Muscle layer of colon (tissue), 2 donors: ENCODE results near the gene METTL27.
"Not testable (repeated sequence)": the region's sequence is repeated elsewhere in the genome, so short reads cannot be mapped to it uniquely, and the experiment has no call there.

Experiments used
- H3K27ac ChIP-seq: one replicate; pipeline ENCODE4 v1.7.0; 2013; ENCODE audit warnings: low read depth, mild to moderate bottlenecking, low read length, moderate library complexity
- H3K27me3 ChIP-seq, 2 donors: one replicate each; pipeline ENCODE4 v1.7.0; 2013; ENCODE audit warnings: low read length in 2 of 2, mild to moderate bottlenecking in 2 of 2; ENCODE audit not compliant: insufficient read depth in 2 of 2, control insufficient read depth in 1 of 2
- H3K36me3 ChIP-seq: one replicate; pipeline ENCODE4 v1.7.0; 2013; ENCODE audit warnings: mild to moderate bottlenecking, low read length; ENCODE audit not compliant: insufficient read depth
- H3K4me1 ChIP-seq: one replicate; pipeline ENCODE4 v1.7.0; 2013; ENCODE audit warnings: mild to moderate bottlenecking, low read length; ENCODE audit not compliant: insufficient read depth
- H3K4me3 ChIP-seq, 2 donors: one replicate each; pipeline ENCODE4 v1.7.0; 2013; ENCODE audit warnings: low read length in 2 of 2, low read depth in 1 of 2, mild to moderate bottlenecking in 1 of 2, moderate library complexity in 1 of 2
- H3K9ac ChIP-seq: one replicate; pipeline ENCODE4 v1.7.0; 2013; ENCODE audit warnings: low read length
- H3K9me3 ChIP-seq: one replicate; pipeline ENCODE4 v1.7.0; 2013; ENCODE audit warnings: mild to moderate bottlenecking, low read length
- donor health status: abdominal sarcoma.
- donor health status: Adenocarcinoma of cecum.

The METTL27 gene

DNA sequence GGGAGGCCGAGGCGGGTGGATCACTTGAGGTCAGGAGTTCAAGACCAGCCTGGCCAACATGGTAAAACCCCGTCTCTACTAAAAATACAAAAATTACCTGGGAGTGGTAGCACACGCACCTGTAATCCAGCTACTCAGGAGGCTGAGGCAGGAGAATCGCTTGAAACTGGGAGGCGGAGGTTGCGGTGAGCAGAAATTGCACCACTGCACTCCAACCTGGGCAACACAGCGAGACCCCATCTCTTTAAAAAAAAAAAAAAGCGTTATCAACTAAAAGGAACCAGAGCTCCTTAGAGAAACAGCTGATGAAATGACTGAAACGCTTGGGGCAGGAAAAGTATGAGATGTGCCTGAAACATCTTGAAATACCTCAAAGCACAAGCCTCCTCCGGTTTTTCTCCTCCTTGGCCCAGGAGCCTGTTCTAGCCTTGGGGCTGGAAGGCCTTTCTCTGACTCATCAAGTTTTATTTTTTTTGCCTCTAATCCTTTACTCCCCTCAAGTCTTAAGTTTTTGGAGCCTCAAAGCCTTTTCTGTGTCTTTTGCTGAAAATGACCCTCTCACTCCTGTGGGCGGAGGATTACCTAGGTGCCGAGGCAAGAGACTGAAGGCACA lies 2.6 kb upstream of the METTL27 start:
- no peaks in the 10 kb centered on the region for H3K9me3 ChIP-seq
- peaks cover 25% of the 10 kb centered on the region for H3K4me1 ChIP-seq
- H3K9ac ChIP-seq = no peak overlapping the region
- H3K36me3 ChIP-seq = no peaks in the 10 kb centered on the region
- H3K27ac ChIP-seq = no peak overlapping the region
- H3K27me3 ChIP-seq = no peaks in the 10 kb centered on the region
- H3K4me3 ChIP-seq = no peak overlapping the region

DNA sequence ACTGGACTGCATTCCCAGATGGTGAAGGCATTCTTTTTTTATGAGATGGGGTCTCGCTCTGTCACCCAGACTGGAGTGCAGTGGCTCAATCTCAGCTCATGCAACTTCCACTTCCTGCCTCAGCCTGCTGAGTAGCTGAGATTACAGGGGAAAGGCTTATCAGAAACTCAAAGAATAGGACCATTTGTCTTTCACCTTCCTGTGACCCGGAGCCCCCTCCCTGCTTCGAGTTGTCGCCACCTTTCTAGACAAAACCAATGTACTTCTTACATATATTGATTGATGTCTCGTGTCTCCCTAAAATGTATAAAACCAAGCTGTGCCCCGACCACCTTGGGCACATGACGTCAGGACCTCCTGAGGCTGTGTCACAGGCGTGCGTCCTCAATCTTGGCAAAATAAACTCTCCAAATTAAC lies 1.8 kb upstream of the METTL27 start:
- H3K4me1 ChIP-seq = peaks cover 18% of the 10 kb centered on the region
- H3K9ac ChIP-seq = no peak overlapping the region
- no peaks in the 10 kb centered on the region for H3K9me3 ChIP-seq
- H3K36me3 ChIP-seq = no peaks in the 10 kb centered on the region
- H3K4me3 ChIP-seq = no peak overlapping the region
- H3K27me3 ChIP-seq = no peaks in the 10 kb centered on the region
- H3K27ac ChIP-seq = no peak overlapping the region

GRCh38 chr7:73841689-73842066 lies 638 bp downstream of the METTL27 start:
- Histone ChIP-seq H3K4me1 (peaks cover 15% of the 10 kb centered on the region), H3K4me3 (peak overlapping the region; percentile 71 to 85), H3K9ac (peak overlapping the region; percentile 68), H3K36me3 (no peaks in the 10 kb centered on the region), H3K9me3 (no peaks in the 10 kb centered on the region), H3K27ac (peak overlapping the region; percentile 49), H3K27me3 (no peaks in the 10 kb centered on the region)

- no peak overlapping the region for H3K9ac ChIP-seq
- peaks cover 13% of the 10 kb centered on the region for H3K4me1 ChIP-seq
- no peaks in the 10 kb centered on the region for H3K27me3 ChIP-seq
- H3K27ac ChIP-seq = no peak overlapping the region
- H3K36me3 ChIP-seq = no peaks in the 10 kb centered on the region
- H3K9me3 ChIP-seq = no peaks in the 10 kb centered on the region
- no peak overlapping the region for H3K4me3 ChIP-seq
Measured at GRCh38 chr7:73840715-73841379, 1.5 kb downstream of the METTL27 start.

- no peak overlapping the region for H3K9ac ChIP-seq
- H3K4me1 ChIP-seq = peaks cover 7% of the 10 kb centered on the region
- no peak overlapping the region for H3K4me3 ChIP-seq
- no peaks in the 10 kb centered on the region for H3K27me3 ChIP-seq
- H3K27ac ChIP-seq = no peak overlapping the region
- H3K36me3 ChIP-seq = no peaks in the 10 kb centered on the region
- no peaks in the 10 kb centered on the region for H3K9me3 ChIP-seq
Measured at GRCh38 chr7:73839743-73840714, 2.3 kb downstream of the METTL27 start.

- Histone ChIP-seq H3K4me1 (peaks cover 5% of the 10 kb centered on the region), H3K9me3 (no peaks in the 10 kb centered on the region), H3K36me3 (no peaks in the 10 kb centered on the region), H3K27me3 (no peaks in the 10 kb centered on the region), H3K4me3 (no peak overlapping the region), H3K9ac (no peak overlapping the region), H3K27ac (no peak overlapping the region)
Measured at GRCh38 chr7:73839290-73839689, 3.0 kb downstream of the METTL27 start.

GRCh38 chr7:73838642-73839041 lies 3.7 kb downstream of the METTL27 start:
- Histone ChIP-seq H3K27me3 (no peaks in the 10 kb centered on the region), H3K9me3 (no peaks in the 10 kb centered on the region), H3K4me3 (no peak overlapping the region), H3K9ac (no peak overlapping the region), H3K4me1 (peaks cover 5% of the 10 kb centered on the region), H3K36me3 (no peaks in the 10 kb centered on the region), H3K27ac (no peak overlapping the region)

GRCh38 chr7:73837167-73837566 lies 5.1 kb downstream of the METTL27 start:
- H3K36me3 ChIP-seq, H3K9ac ChIP-seq, H3K27ac ChIP-seq, H3K4me1 ChIP-seq, H3K9me3 ChIP-seq, H3K4me3 ChIP-seq, H3K27me3 ChIP-seq: not testable (repeated sequence)

- Histone ChIP-seq H3K36me3 (no peaks in the 10 kb centered on the region), H3K4me3 (no peak overlapping the region), H3K27ac (no peak overlapping the region)
Measured at GRCh38 chr7:73834626-73835191, 7.6 kb downstream of the METTL27 start.

GRCh38 chr7:73833251-73833919 lies 8.9 kb downstream of the METTL27 start:
- Histone ChIP-seq H3K27ac (no peak overlapping the region), H3K9ac (no peak overlapping the region), H3K4me1 (no peaks in the 10 kb centered on the region), H3K27me3 (peaks cover 6 to 9% of the 10 kb centered on the region in 2 donors), H3K4me3 (no peak overlapping the region), H3K9me3 (no peaks in the 10 kb centered on the region), H3K36me3 (no peaks in the 10 kb centered on the region)

More at GRCh38 chr7:73834626-73835191, 7.6 kb downstream of the METTL27 start:
- Histone ChIP-seq H3K27me3 (peaks cover 6 to 9% of the 10 kb centered on the region in 2 donors), H3K9ac (no peak overlapping the region), H3K9me3 (no peaks in the 10 kb centered on the region), H3K4me1 (no peaks in the 10 kb centered on the region)

DNA sequence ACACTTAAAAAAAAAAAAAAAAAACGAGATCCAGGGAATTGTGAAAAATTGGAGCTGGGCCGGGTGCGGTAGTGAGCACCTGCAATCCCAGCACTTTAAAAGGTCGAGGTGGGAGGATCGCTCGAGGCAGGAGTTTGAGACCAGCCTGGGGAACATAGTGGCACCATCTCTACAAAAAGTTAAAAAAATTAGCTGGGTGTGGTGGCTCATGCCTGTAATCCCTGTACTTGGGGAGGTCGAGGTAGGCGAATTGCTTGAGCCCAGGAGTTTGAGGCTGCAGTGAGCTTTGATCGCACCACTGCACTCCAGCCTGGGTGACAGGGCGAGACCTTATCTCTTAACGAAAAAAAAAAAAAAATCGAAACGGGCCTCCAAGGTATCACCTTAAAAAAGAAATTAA lies 9.5 kb downstream of the METTL27 start:
- Histone ChIP-seq H3K27me3 (peaks cover 6 to 9% of the 10 kb centered on the region in 2 donors), H3K36me3 (no peaks in the 10 kb centered on the region), H3K9ac (no peak overlapping the region), H3K27ac (no peak overlapping the region), H3K4me1 (no peaks in the 10 kb centered on the region), H3K4me3 (no peak overlapping the region), H3K9me3 (no peaks in the 10 kb centered on the region)
